BE2C (cell line): ENCODE results near the gene C1orf105.

Experiments used
- DNase-seq: peaks from one replicate; pipeline ENCODE4 v3.0.0-alpha.2; 2020
- H3K27me3 ChIP-seq: fragments of 250-450 bp; sonication (Bioruptor Pico); 2 replicates; pipeline ENCODE4 v1.5.1; 2020; ENCODE audit warnings: mild to moderate bottlenecking
- H3K36me3 ChIP-seq: fragments of 250-450 bp; sonication (Bioruptor Pico); 2 replicates; pipeline ENCODE4 v1.5.1; 2020; ENCODE audit warnings: mild to moderate bottlenecking
- H3K4me1 ChIP-seq: fragments of 250-450 bp; sonication (Bioruptor Pico); 2 replicates; pipeline ENCODE4 v1.5.1; 2020
- H3K4me3 ChIP-seq: 2 replicates; pipeline ENCODE4 v1.5.1; 2011; ENCODE audit warnings: low read depth, low read length
- H3K9me3 ChIP-seq: fragments of 250-450 bp; sonication (Bioruptor Pico); 2 replicates; pipeline ENCODE4 v1.5.1; 2020
- CTCF ChIP-seq: IDR thresholded peaks from 2 replicates; pipeline ENCODE4 v1.5.1; 2012; ENCODE audit warnings: mild to moderate bottlenecking, low read depth, low read length

Gene C1orf105

GRCh38 chr1:172452536-172453152 lies 32.2 kb downstream of the C1orf105 start:
- no peak for TF ChIP-seq CTCF
- no peaks in the 10 kb centered on the region for H3K36me3 ChIP-seq
- H3K4me3 ChIP-seq: no peak overlapping the region
- no peaks in the 10 kb centered on the region for H3K9me3 ChIP-seq
- H3K27me3 ChIP-seq: no peaks in the 10 kb centered on the region
- H3K4me1 ChIP-seq: peaks cover 21% of the 10 kb centered on the region
- peak; percentile 41 for DNase-seq

GRCh38 chr1:172453153-172453545 lies 32.7 kb downstream of the C1orf105 start:
- no peak for TF ChIP-seq CTCF
- no peak overlapping the region for H3K4me3 ChIP-seq
- peaks cover 21% of the 10 kb centered on the region for H3K4me1 ChIP-seq
- H3K9me3 ChIP-seq: no peaks in the 10 kb centered on the region
- no peaks in the 10 kb centered on the region for H3K27me3 ChIP-seq
- H3K36me3 ChIP-seq: no peaks in the 10 kb centered on the region
- no peak for DNase-seq

DNA sequence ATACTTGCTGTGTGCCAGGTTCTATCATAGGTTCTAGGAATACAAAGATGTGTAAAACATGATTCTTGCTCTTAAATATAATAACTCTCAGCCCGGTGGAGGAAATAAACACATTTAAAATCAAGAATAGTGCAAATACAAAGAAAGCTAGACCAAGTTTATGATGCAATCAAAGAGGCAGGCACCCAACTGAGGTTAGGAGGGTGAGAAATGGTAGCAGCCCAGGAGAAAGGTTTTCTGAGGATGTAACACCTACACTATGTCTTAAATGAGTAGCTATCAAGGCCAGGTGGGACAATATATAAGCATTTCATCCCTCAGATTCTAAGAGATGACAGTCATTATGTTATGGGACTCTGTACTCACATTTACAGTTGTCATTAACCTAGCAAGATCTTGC lies 33.1 kb downstream of the C1orf105 start:
- DNase-seq: no peak
- Histone ChIP-seq H3K9me3 (no peaks in the 10 kb centered on the region), H3K4me1 (peaks cover 21% of the 10 kb centered on the region), H3K27me3 (no peaks in the 10 kb centered on the region), H3K4me3 (no peak overlapping the region), H3K36me3 (no peaks in the 10 kb centered on the region)
- TF ChIP-seq CTCF: no peak

- H3K4me1 ChIP-seq: peaks cover 17% of the 10 kb centered on the region
- no peaks in the 10 kb centered on the region for H3K9me3 ChIP-seq
- no peak for DNase-seq
- H3K36me3 ChIP-seq: no peaks in the 10 kb centered on the region
- no peaks in the 10 kb centered on the region for H3K27me3 ChIP-seq
- no peak for TF ChIP-seq CTCF
- H3K4me3 ChIP-seq: no peak overlapping the region
Observed at GRCh38 chr1:172455451-172455850, 35.0 kb downstream of the C1orf105 start.

DNA sequence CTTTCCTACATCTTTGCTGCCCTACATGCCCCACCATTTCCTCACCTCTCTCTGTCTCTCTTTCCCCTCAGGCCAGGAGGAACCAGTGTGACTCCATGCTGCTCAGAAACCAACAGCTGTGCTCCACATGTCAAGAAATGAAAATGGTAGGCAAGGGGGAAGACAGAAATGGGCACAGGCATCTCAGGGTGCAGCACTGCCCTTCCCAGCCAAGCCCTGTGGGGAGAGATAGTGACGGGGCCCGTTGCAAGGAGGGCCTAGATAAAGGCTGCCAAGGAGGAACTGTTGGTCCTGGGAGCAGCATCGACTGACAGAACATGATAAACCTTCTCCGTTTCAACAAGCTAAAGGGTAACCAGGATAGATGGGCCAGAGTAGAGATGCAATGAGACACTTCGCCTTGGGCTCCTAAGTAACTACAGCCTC lies 35.9 kb downstream of the C1orf105 start:
- TF ChIP-seq CTCF: no peak
- Histone ChIP-seq H3K27me3 (no peaks in the 10 kb centered on the region), H3K4me3 (no peak overlapping the region), H3K4me1 (peaks cover 7% of the 10 kb centered on the region), H3K9me3 (no peaks in the 10 kb centered on the region), H3K36me3 (no peaks in the 10 kb centered on the region)
- DNase-seq: no peak

DNA sequence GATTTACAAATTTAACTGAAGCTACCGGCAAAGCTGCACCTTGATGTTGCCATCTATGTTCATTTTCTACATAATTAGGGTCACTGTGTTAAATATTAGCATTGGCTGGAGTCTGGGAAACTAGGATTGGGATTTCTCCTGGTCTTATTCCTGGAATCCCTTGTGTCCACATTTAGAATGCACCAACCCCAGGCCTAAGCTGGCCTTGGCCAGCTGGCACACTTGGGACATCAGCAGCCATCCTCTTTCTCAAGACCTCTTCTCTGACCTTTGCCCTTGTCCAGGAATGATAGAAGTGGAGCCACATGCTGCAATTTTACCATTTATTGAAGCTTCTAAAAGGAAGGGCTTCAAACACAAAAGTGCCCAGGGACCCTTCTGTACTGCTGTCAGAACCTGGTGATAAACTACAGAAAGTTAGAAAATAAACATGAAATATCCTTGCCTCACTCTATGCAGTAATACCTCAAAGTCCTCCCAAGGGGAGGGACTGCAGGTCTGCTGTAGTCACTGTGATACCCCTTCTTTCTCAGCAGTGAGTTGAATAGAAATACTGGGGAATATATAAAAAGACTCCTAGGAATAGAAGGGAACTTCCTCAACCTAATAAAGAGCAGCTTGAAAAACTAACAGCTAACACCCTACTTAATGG lies 37.1 kb downstream of the C1orf105 start:
- Histone ChIP-seq H3K4me1 (peaks cover 3% of the 10 kb centered on the region), H3K4me3 (no peak overlapping the region), H3K36me3 (no peaks in the 10 kb centered on the region), H3K9me3 (no peaks in the 10 kb centered on the region), H3K27me3 (no peaks in the 10 kb centered on the region)
- DNase-seq: no peak
- no peak for TF ChIP-seq CTCF
